Activated T-helper 1 cell treated with Interleukin-2 at 50 U/mL for 16 hours (primary cell): ENCODE results near the gene C10orf67.
"Not testable (repeated sequence)": the region's sequence is repeated elsewhere in the genome, so short reads cannot be mapped to it uniquely, and the experiment has no call there.

Experiments used
- DNase-seq: peaks from one replicate; pipeline ENCODE4 v3.0.0-alpha.2; 2020; ENCODE audit warnings: low read depth

Gene C10orf67

GRCh38 chr10:23324351-23324750, 20.2 kb downstream of the C10orf67 start:
- no peak for DNase-seq

- no peak for DNase-seq
Measured at GRCh38 chr10:23322082-23322481, 22.5 kb downstream of the C10orf67 start.

GRCh38 chr10:23319835-23320234, 24.8 kb downstream of the C10orf67 start:
- DNase-seq, result no peak

- DNase-seq, result no peak
Measured at GRCh38 chr10:23318359-23318758, 26.2 kb downstream of the C10orf67 start.

GRCh38 chr10:23317416-23317815, 27.2 kb downstream of the C10orf67 start:
- DNase-seq, result no peak

- DNase-seq, result no peak
Measured at GRCh38 chr10:23316406-23316805, 28.2 kb downstream of the C10orf67 start.

GRCh38 chr10:23315966-23316365, 28.6 kb downstream of the C10orf67 start:
- DNase-seq, result no peak

- no peak for DNase-seq
Measured at GRCh38 chr10:23314835-23315239, 29.8 kb downstream of the C10orf67 start.

GRCh38 chr10:23311034-23311433, 33.6 kb downstream of the C10orf67 start:
- no peak for DNase-seq

GRCh38 chr10:23310404-23310803, 34.2 kb downstream of the C10orf67 start:
- DNase-seq, result no peak

- not testable (repeated sequence) for DNase-seq
Measured at GRCh38 chr10:23299961-23300360, 44.6 kb downstream of the C10orf67 start.

- no peak for DNase-seq
Measured at GRCh38 chr10:23294638-23295247, 49.9 kb downstream of the C10orf67 start.

- DNase-seq, result no peak
Measured at GRCh38 chr10:23293973-23294590, 50.5 kb downstream of the C10orf67 start.

GRCh38 chr10:23293145-23293724, 51.4 kb downstream of the C10orf67 start:
- no peak for DNase-seq

- no peak for DNase-seq
Measured at GRCh38 chr10:23291551-23292334, 52.9 kb downstream of the C10orf67 start.

GRCh38 chr10:23284674-23285335, 59.8 kb downstream of the C10orf67 start:
- no peak for DNase-seq

GRCh38 chr10:23284155-23284554, 60.4 kb downstream of the C10orf67 start:
- no peak for DNase-seq

- no peak for DNase-seq
Measured at GRCh38 chr10:23283680-23284079, 60.9 kb downstream of the C10orf67 start.

- DNase-seq, result no peak
Measured at GRCh38 chr10:23281044-23281433, 63.6 kb downstream of the C10orf67 start.

GRCh38 chr10:23280419-23281043, 64.1 kb downstream of the C10orf67 start:
- no peak for DNase-seq

GRCh38 chr10:23275355-23275754, 69.2 kb downstream of the C10orf67 start:
- DNase-seq, result no peak

- not testable (repeated sequence) for DNase-seq
Measured at GRCh38 chr10:23274179-23274578, 70.4 kb downstream of the C10orf67 start.
